ENCODE results near the gene GRAMD1B.
"Not testable (repeated sequence)": the region's sequence is repeated elsewhere in the genome, so short reads cannot be mapped to it uniquely, and the experiment has no call there.

GRCh38 chr11:123572791-123573190 is 142.7 kb downstream of the GRAMD1B start:
- TF ChIP-seq CTCF, POLR2A, POLR2AphosphoS5 (IDR thresholded peaks at IDR 0.05): not testable (repeated sequence)

All from breast epithelium (tissue), 3 donors.